ENCODE measurements around the gene PIGM. TPM values are rescaled to one million over a fixed set of nuclear protein-coding genes. Genes with fewer than 3 reads are reported as not detected.

Gene PIGM
- total RNA-seq (2022), result 13.2 and 14.1 TPM in 2 replicates
- Bru-seq, nascent RNA, result percentile 86 among the genes with signal in this experiment
- BruChase-seq, experiment 1, labeled RNA remaining after a 6-hour chase, result percentile 94 among the genes with signal in this experiment
- percentile 94 among the genes with signal in this experiment for BruChase-seq, experiment 2, labeled RNA remaining after a 2-hour chase
- long read RNA-seq, full-length matches to known transcripts, result 41 of 41 reads
- long read RNA-seq, partial matches to known transcripts, result 0 of 41 reads
- long read RNA-seq, other reads (novel, unspliced or antisense), result 0 of 41 reads

DNA sequence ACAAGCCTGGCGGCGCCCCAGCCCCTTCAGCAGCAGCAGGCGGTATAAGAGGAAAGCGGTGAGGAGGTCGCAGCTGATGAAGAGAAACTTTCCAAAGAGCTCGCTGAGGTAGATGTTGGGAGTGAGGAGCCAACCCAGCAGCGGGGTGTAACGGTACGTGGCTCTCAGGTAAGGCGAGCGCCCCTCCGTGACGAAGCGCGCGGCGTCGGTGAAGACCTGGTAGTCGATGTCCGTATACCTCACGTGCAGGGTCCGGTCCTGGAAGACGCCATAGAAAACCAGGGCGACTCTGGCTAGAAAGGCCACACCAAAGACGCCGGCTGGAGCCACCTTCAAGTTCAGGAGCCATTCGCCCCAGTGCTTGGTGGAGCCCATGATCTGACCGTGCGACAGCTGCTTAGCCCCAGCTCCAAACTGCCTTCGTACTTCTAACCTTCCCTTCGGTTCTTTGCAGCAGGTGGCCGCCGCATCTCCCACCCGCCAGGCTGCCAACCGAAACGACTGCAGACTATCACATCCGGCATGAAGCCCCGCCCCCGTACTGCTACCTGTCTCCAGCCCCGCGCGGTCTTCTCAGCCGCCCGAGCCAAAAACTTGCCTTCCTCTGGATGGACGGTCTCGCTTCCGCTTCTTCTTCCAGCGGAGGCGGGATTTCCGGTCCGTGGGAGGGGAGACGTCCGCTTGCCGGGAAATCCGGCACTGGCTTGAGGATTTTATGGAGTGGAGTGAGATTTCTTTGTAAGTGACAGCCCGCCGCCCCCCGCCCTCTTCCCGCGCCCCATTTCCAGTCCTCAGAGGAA, at the start of gene PIGM:
Gene PIGM (minus strand): TSS at position 626 of the 800 bp plus-strand sequence. CDS start 251 bp downstream, at position 375.
- Mint-ChIP-seq H3K4me1 (ENCODE audit: low read depth, unreplicated experiment) (peaks cover 18% of the 10 kb centered on the region), H3K9me3 (ENCODE audit: low read depth, unreplicated experiment) (no peaks in the 10 kb centered on the region), H3K27ac (ENCODE audit: unreplicated experiment) (peak within 1 kb of the TSS; percentile 88), H3K36me3 (ENCODE audit: insufficient read depth, unreplicated experiment) (peaks cover 26% of the 10 kb centered on the region), H3K4me3 (ENCODE audit: low read depth, unreplicated experiment) (peak within 1 kb of the TSS; percentile 98), H3K27me3 (ENCODE audit: unreplicated experiment) (no peaks in the 10 kb centered on the region)
- TF ChIP-seq, protein P1, sequence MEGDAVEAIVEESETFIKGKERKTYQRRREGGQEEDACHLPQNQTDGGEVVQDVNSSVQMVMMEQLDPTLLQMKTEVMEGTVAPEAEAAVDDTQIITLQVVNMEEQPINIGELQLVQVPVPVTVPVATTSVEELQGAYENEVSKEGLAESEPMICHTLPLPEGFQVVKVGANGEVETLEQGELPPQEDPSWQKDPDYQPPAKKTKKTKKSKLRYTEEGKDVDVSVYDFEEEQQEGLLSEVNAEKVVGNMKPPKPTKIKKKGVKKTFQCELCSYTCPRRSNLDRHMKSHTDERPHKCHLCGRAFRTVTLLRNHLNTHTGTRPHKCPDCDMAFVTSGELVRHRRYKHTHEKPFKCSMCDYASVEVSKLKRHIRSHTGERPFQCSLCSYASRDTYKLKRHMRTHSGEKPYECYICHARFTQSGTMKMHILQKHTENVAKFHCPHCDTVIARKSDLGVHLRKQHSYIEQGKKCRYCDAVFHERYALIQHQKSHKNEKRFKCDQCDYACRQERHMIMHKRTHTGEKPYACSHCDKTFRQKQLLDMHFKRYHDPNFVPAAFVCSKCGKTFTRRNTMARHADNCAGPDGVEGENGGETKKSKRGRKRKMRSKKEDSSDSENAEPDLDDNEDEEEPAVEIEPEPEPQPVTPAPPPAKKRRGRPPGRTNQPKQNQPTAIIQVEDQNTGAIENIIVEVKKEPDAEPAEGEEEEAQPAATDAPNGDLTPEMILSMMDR (IDR thresholded peaks at IDR 0.05; ENCODE audit: unreplicated experiment), result no peak
- intact Hi-C loops (cut with micrococcal nuclease; ENCODE audit: unreplicated experiment), result loop anchor here (5.0 kb wide), 1 partner anchor 46 kb away; no protein-coding TSS in a partner anchor
- TSS peak; percentile 68 for BruUV-seq (replicated peaks)
- CTCF ChIA-PET, result interaction anchor here (1.0 to 1.3 kb wide), 4 partner anchors 17 to 162 kb away, joined by 3 to 5 read pairs (median 4); no protein-coding TSS in a partner anchor
- peak; percentile 98 for DNase-seq

DNA sequence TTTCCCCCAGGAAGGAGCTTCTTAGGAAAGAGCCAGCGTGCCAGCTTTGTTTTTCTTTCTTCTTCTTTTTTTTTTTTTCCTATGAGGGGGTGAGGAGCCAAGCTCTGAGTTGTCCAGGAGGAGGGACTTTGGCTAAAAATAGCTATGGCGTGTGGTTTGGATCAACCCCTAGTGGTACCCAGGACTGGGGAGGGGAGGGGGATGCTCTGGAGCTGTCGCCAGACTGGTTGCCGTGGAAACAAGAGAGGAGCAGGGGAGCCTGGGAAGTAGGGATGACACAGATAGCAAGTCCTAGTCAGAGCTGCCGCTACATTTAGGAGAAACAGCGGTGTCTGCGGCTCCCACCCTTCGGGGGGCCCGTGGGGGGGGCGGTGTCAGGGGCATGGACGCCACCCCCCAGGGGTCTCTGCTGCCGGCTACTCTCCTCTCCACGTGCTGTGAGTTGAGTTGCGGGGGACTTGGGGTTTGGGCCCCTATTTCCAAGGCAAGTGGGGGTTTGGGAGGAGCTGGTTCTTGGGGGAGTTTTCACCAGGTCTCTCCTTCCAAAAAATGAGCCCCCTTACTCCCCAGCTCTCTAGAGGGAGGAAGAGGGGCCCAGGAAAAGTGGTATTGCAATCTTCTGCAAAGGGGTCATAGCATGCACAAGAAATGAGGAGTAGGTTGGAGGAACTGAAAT, 49.6 kb upstream of the PIGM start, which contains the start of gene KCNJ9:
Gene KCNJ9 (plus strand): TSS at position 278 of the 676 bp plus-strand sequence. CDS start 2,493 bp downstream, outside the sequence.
- TF ChIP-seq, protein P1 (IDR thresholded peaks at IDR 0.05; ENCODE audit: unreplicated experiment), result no peak
- peaks cover 9% of the 10 kb centered on the region for H3K4me1 Mint-ChIP-seq (ENCODE audit: low read depth, unreplicated experiment)
- BruUV-seq (replicated peaks), result no TSS peak
- no peak within 1 kb of the TSS for H3K4me3 Mint-ChIP-seq (ENCODE audit: low read depth, unreplicated experiment)
- CTCF ChIA-PET, result interaction anchor here (0.7 to 1.7 kb wide), 3 partner anchors 10 to 287 kb away, joined by 4 to 8 read pairs (median 7); partner anchors contain the start of genes IGSF8 and KCNJ10
- no peaks in the 10 kb centered on the region for H3K9me3 Mint-ChIP-seq (ENCODE audit: low read depth, unreplicated experiment)
- no peak for DNase-seq
- H3K27me3 Mint-ChIP-seq (ENCODE audit: unreplicated experiment), result peaks cover 70% of the 10 kb centered on the region
- intact Hi-C loops (cut with micrococcal nuclease; ENCODE audit: unreplicated experiment), result loop anchor here (10.0 kb wide), 1 partner anchor 147 kb away; no protein-coding TSS in a partner anchor
- H3K27ac Mint-ChIP-seq (ENCODE audit: unreplicated experiment), result no peak within 1 kb of the TSS
- peaks cover 4% of the 10 kb centered on the region for H3K36me3 Mint-ChIP-seq (ENCODE audit: insufficient read depth, unreplicated experiment)

DNA sequence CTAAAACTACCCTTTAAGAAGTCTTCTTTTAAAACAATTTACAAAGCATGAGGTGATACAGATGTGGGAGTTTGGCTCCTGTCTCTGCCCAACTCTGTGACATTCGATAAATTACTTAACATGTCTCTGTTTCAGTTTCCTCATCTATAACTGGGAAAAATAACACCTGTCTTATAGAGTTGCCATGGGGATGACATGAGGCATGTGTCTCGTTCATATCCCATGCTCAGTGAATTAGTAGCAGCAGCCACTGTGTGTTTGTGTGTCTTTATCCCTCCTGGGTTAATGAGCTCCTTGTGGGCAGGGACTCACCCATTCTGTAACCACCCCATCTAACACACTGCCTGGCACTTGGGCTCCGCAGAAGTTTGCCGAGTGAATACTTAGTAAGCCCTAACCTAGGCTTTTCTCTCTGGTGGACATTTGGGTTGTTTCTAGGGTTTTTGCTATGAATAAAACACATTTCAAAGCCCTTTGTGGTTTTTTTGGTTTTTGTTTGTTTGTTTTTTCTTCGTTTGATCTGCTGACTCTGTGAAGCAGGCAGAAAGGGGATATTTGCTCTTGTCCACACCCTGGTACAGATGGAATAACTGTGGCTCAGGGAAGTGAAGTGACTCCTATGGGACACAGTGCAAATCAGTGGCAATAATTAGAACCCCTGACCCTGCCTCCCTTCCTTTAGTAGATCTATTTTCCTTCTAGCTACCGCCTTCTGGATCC, 48.8 kb upstream of the PIGM start:
- TF ChIP-seq, protein P1 (IDR thresholded peaks at IDR 0.05; ENCODE audit: unreplicated experiment), result no peak
- CTCF ChIA-PET, result interaction anchor here (0.6 to 3.3 kb wide), 5 partner anchors 10 to 287 kb away, joined by 4 to 14 read pairs (median 7); partner anchors contain the start of gene KCNJ10
- Mint-ChIP-seq H3K9me3 (ENCODE audit: low read depth, unreplicated experiment) (no peaks in the 10 kb centered on the region), H3K4me3 (ENCODE audit: low read depth, unreplicated experiment) (no peak overlapping the region), H3K36me3 (ENCODE audit: insufficient read depth, unreplicated experiment) (peaks cover 4% of the 10 kb centered on the region), H3K27me3 (ENCODE audit: unreplicated experiment) (peaks cover 79% of the 10 kb centered on the region), H3K27ac (ENCODE audit: unreplicated experiment) (no peak overlapping the region), H3K4me1 (ENCODE audit: low read depth, unreplicated experiment) (peaks cover 9% of the 10 kb centered on the region)
- intact Hi-C loops (cut with micrococcal nuclease; ENCODE audit: unreplicated experiment), result loop anchor here (10.0 kb wide), 1 partner anchor 146 kb away; no protein-coding TSS in a partner anchor
- no TSS peak for BruUV-seq (replicated peaks)
- no peak for DNase-seq
